MM.1S (cell line): Measurements from ENCODE around the gene DVL2.

Experiments
- DNase-seq: peaks from one replicate; pipeline ENCODE4 v3.0.0-alpha.2; 2015
- H2AFZ ChIP-seq: fragments of 300-600 bp; sonication (generic); 2 replicates; pipeline ENCODE4 v1.6.0; 2016; ENCODE audit warnings: antibody characterized with exemption, low read length
- H3F3A ChIP-seq: fragments of 300-600 bp; sonication (generic); 2 replicates; pipeline ENCODE4 v1.6.1; 2016; ENCODE audit warnings: mild to moderate bottlenecking, antibody characterized with exemption, low read length, moderate library complexity, mixed read lengths; ENCODE audit not compliant: insufficient read depth
- H3K27ac ChIP-seq: fragments of 300-600 bp; sonication (generic); 2 replicates; pipeline ENCODE4 v1.5.1; 2016; ENCODE audit warnings: mild to moderate bottlenecking, low read length
- H3K27me3 ChIP-seq: fragments of 300-600 bp; sonication (generic); replicated peaks from 2 replicates; pipeline ENCODE4 v1.6.0; 2016; ENCODE audit warnings: low read length; ENCODE audit not compliant: insufficient read depth
- H3K36me3 ChIP-seq: fragments of 300-600 bp; sonication (generic); replicated peaks from 2 replicates; pipeline ENCODE4 v1.6.1; 2016; ENCODE audit warnings: mild to moderate bottlenecking, low read length, mixed read lengths; ENCODE audit not compliant: insufficient read depth
- H3K4me1 ChIP-seq: fragments of 300-600 bp; sonication (generic); 2 replicates; pipeline ENCODE4 v1.6.1; 2016; ENCODE audit warnings: low read length, mixed read lengths
- H3K4me2 ChIP-seq: fragments of 300-600 bp; sonication (generic); 2 replicates; pipeline ENCODE4 v1.6.0; 2016; ENCODE audit warnings: low read depth, low read length
- H3K4me3 ChIP-seq: fragments of 300-600 bp; sonication (generic); 2 replicates; pipeline ENCODE4 v1.5.1; 2016; ENCODE audit warnings: low read length, mixed read lengths
- H3K79me2 ChIP-seq: fragments of 300-600 bp; sonication (generic); 2 replicates; pipeline ENCODE4 v1.6.1; 2016; ENCODE audit warnings: mixed run types, low read length, mixed read lengths
- H3K9ac ChIP-seq: fragments of 300-600 bp; sonication (generic); 2 replicates; pipeline ENCODE4 v1.6.1; 2016; ENCODE audit warnings: low read length, mixed read lengths
- H3K9me2 ChIP-seq: fragments of 300-600 bp; sonication (generic); replicated peaks from 2 replicates; pipeline ENCODE4 v1.6.1; 2016; ENCODE audit warnings: mild to moderate bottlenecking, low read length, mixed read lengths; ENCODE audit not compliant: insufficient read depth
- H3K9me3 ChIP-seq: fragments of 300-600 bp; sonication (generic); replicated peaks from 2 replicates; pipeline ENCODE4 v1.6.1; 2016; ENCODE audit warnings: mild to moderate bottlenecking, low read length, mixed read lengths; ENCODE audit not compliant: insufficient read depth
- H4K20me1 ChIP-seq: fragments of 300-600 bp; sonication (generic); 2 replicates; pipeline ENCODE4 v1.6.1; 2016; ENCODE audit warnings: mild to moderate bottlenecking, low read length, moderate library complexity, mixed read lengths; ENCODE audit not compliant: insufficient read depth
- EZH2 ChIP-seq: fragments of 300-600 bp; sonication (generic); optimal IDR thresholded peaks from 2 replicates; pipeline ENCODE3; 2017; ENCODE audit warnings: low read depth, mild to moderate bottlenecking, antibody characterized with exemption, low read length, mixed read lengths
- EZH2phosphoT487 ChIP-seq: fragments of 300-600 bp; sonication (generic); IDR thresholded peaks from 2 replicates; pipeline ENCODE4 v1.6.1; 2018; ENCODE audit warnings: antibody characterized with exemption, low read length
- TF ChIP-seq, protein P1 (sequence below): fragments of 300-600 bp; sonication (generic); IDR thresholded peaks from 2 replicates; pipeline ENCODE4 v1.5.1; 2016; ENCODE audit warnings: antibody characterized with exemption, low read length, mixed read lengths

Gene DVL2

DNA sequence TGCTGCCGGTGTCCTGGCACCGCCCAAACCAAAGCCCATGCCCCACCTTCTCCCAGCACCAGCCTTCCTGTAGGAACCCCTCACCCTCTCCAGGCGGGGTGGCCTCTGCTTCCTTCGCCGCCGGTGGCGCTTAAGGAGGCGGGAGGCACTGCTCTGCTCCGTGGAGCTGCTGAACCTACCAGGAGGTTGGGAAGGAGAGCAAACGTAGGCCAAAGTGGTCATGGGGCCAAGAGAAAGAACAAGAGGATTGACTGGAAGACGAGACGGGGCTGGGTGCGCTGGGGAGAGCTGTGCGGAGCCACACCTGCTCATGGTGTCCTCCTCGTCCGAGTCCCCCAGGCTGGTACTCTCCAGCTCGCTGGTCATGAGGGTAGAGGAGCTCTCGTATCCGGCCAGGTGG lies 4.8 kb downstream of the DVL2 start:
- Histone ChIP-seq H3K27me3 (no peaks in the 10 kb centered on the region), H3K9me3 (no peaks in the 10 kb centered on the region), H3K4me3 (no peak overlapping the region), H3K9ac (no peak overlapping the region), H3K79me2 (peaks cover 45% of the 10 kb centered on the region), H2AFZ (no peak overlapping the region), H3F3A (0 out of 2 replicates have a peak, but pooled peaks cover under 1% of the 10 kb centered on the region), H3K4me1 (peaks cover 4% of the 10 kb centered on the region; the same call in 1 of the 2 replicates), H3K36me3 (no peaks in the 10 kb centered on the region), H3K4me2 (no peak overlapping the region), H3K9me2 (no peaks in the 10 kb centered on the region), H4K20me1 (no peaks in the 10 kb centered on the region), H3K27ac (no peak overlapping the region)
- no peak for TF ChIP-seq EZH2phosphoT487
- TF ChIP-seq EZH2, result no peak
- TF ChIP-seq, protein P1, sequence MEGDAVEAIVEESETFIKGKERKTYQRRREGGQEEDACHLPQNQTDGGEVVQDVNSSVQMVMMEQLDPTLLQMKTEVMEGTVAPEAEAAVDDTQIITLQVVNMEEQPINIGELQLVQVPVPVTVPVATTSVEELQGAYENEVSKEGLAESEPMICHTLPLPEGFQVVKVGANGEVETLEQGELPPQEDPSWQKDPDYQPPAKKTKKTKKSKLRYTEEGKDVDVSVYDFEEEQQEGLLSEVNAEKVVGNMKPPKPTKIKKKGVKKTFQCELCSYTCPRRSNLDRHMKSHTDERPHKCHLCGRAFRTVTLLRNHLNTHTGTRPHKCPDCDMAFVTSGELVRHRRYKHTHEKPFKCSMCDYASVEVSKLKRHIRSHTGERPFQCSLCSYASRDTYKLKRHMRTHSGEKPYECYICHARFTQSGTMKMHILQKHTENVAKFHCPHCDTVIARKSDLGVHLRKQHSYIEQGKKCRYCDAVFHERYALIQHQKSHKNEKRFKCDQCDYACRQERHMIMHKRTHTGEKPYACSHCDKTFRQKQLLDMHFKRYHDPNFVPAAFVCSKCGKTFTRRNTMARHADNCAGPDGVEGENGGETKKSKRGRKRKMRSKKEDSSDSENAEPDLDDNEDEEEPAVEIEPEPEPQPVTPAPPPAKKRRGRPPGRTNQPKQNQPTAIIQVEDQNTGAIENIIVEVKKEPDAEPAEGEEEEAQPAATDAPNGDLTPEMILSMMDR, result no peak
- DNase-seq, result no peak

GRCh38 chr17:7228920-7229319 lies 5.4 kb downstream of the DVL2 start:
- Histone ChIP-seq H3K79me2 (peaks cover 42% of the 10 kb centered on the region), H3K36me3 (0 out of 2 replicates have a peak, but pooled peaks cover 1% of the 10 kb centered on the region), H3F3A (no peaks in the 10 kb centered on the region), H3K27me3 (no peaks in the 10 kb centered on the region), H3K9me3 (no peaks in the 10 kb centered on the region), H3K4me2 (no peak overlapping the region), H3K27ac (no peak overlapping the region), H2AFZ (no peak overlapping the region), H3K4me3 (no peak overlapping the region), H3K9ac (no peak overlapping the region), H4K20me1 (no peaks in the 10 kb centered on the region), H3K9me2 (no peaks in the 10 kb centered on the region), H3K4me1 (peaks cover 4% of the 10 kb centered on the region; the same call in 1 of the 2 replicates)
- TF ChIP-seq, protein P1, result no peak
- TF ChIP-seq EZH2phosphoT487 (no peak), EZH2 (no peak)
- DNase-seq, result no peak

GRCh38 chr17:7226721-7227710 lies 7.3 kb downstream of the DVL2 start:
- Histone ChIP-seq H3K27me3 (no peaks in the 10 kb centered on the region), H3K79me2 (peaks cover 32% of the 10 kb centered on the region), H3F3A (no peaks in the 10 kb centered on the region), H4K20me1 (no peaks in the 10 kb centered on the region), H3K4me2 (no peak overlapping the region), H2AFZ (no peak overlapping the region), H3K4me3 (no peak overlapping the region), H3K9me2 (no peaks in the 10 kb centered on the region), H3K27ac (no peak overlapping the region), H3K9ac (no peak overlapping the region), H3K36me3 (0 out of 2 replicates have a peak, but pooled peaks cover 6% of the 10 kb centered on the region), H3K9me3 (no peaks in the 10 kb centered on the region), H3K4me1 (no peaks in the 10 kb centered on the region)
- TF ChIP-seq EZH2phosphoT487 (no peak), EZH2 (no peak)
- TF ChIP-seq, protein P1, result no peak
- DNase-seq, result no peak
